Measurements from ENCODE around the gene CDC42EP4. TPM values are rescaled to one million over a fixed set of nuclear protein-coding genes. Genes with fewer than 3 reads are reported as not detected.

CDC42EP4 gene
- 10 to 100 TPM; 54.9 to 75.6 (median 69.6) TPM for total RNA-seq

GRCh38 chr17:73311781-73312641 is at the start of gene CDC42EP4:
CDC42EP4 (minus strand) TSS chr17:73312001; CDS start chr17:73286500, 25,501 bp downstream.
- Histone ChIP-seq H3K27ac (peak within 1 kb of the TSS; percentile 99 to 100 (median 100)), H3K27me3 (no peaks in the 10 kb centered on the region), H3K9me3 (no peaks in the 10 kb centered on the region), H3K4me3 (peak within 1 kb of the TSS; percentile 84 to 99 (median 96)), H3K4me1 (peaks cover 12 to 41% (median 38%) of the 10 kb centered on the region in 4 donors), H3K36me3 (no peaks in the 10 kb centered on the region)
- in situ Hi-C loops (cut with MboI; ENCODE audit: low pct_ligation_motif_present in 1 of 4, low pct_unique_long_range_greater_than_20kb in 1 of 4, low sequenced_read_pairs in 3 of 4) (no loop called here), intact Hi-C loops (cut with DNase I; ENCODE audit: low total_unique reads) (loop anchor here (1.0 kb wide), 1 partner anchor 31 kb away; no protein-coding TSS in a partner anchor)
- peak; percentile 97 for DNase-seq
- no peak for TF ChIP-seq CTCF (IDR thresholded peaks at IDR 0.05)
- peak; percentile 99 for TF ChIP-seq POLR2A (IDR thresholded peaks at IDR 0.05)
- TF ChIP-seq POLR2AphosphoS5 (IDR thresholded peaks at IDR 0.05), result peak; percentile 99
- TF ChIP-seq EP300 (IDR thresholded peaks at IDR 0.05; ENCODE audit: low read depth), result no peak
- 10% methylated on average over 29 of the region's 71 CpGs; no CpG with 5 or more reads in 1 of the 2 donors for WGBS, 2 donors (ENCODE audit: low coverage in 1 of 2)

- Histone ChIP-seq H3K4me3 (no peak overlapping the region), H3K27me3 (no peaks in the 10 kb centered on the region), H3K36me3 (no peaks in the 10 kb centered on the region), H3K9me3 (no peaks in the 10 kb centered on the region), H3K4me1 (peaks cover 0 to 22% (median 2%) of the 10 kb centered on the region in 4 donors), H3K27ac (no peak overlapping the region)
- 70 to 84% methylated on average over 2 to 29 of the region's 29 CpGs for WGBS, 2 donors (ENCODE audit: low coverage in 1 of 2)
- no peak for DNase-seq
- TF ChIP-seq EP300 (IDR thresholded peaks at IDR 0.05; ENCODE audit: low read depth), result no peak
- no peak for TF ChIP-seq CTCF (IDR thresholded peaks at IDR 0.05)
- TF ChIP-seq POLR2AphosphoS5 (IDR thresholded peaks at IDR 0.05), result no peak
- TF ChIP-seq POLR2A (IDR thresholded peaks at IDR 0.05), result no peak
- in situ Hi-C loops (cut with MboI; ENCODE audit: low pct_ligation_motif_present in 1 of 4, low pct_unique_long_range_greater_than_20kb in 1 of 4, low sequenced_read_pairs in 3 of 4) (loop anchor here in 3 of 4 donors (25.0 kb wide), 2 partner anchors 624 to 799 kb away; no protein-coding TSS in a partner anchor), intact Hi-C loops (cut with DNase I; ENCODE audit: low total_unique reads) (no loop called here)
Observed at GRCh38 chr17:73360961-73361761, 49.4 kb upstream of the CDC42EP4 start.

GRCh38 chr17:73359987-73360410 is 48.2 kb upstream of the CDC42EP4 start:
- Histone ChIP-seq H3K36me3 (no peaks in the 10 kb centered on the region), H3K9me3 (no peaks in the 10 kb centered on the region), H3K4me3 (no peak overlapping the region), H3K27me3 (no peaks in the 10 kb centered on the region), H3K4me1 (peaks cover 0 to 20% (median 2%) of the 10 kb centered on the region in 4 donors), H3K27ac (no peak overlapping the region)
- peak; percentile 77 for DNase-seq
- TF ChIP-seq POLR2AphosphoS5 (IDR thresholded peaks at IDR 0.05) (no peak), CTCF (IDR thresholded peaks at IDR 0.05) (peak in 2 of 5 experiments; percentile 27 to 39)
- WGBS, 2 donors (ENCODE audit: low coverage in 1 of 2), result 50% methylated on average over 7 of the region's 7 CpGs; no CpG with 5 or more reads in 1 of the 2 donors
- intact Hi-C loops (cut with DNase I; ENCODE audit: low total_unique reads), result no loop called here
- in situ Hi-C loops (cut with MboI; ENCODE audit: low pct_ligation_motif_present in 1 of 4, low pct_unique_long_range_greater_than_20kb in 1 of 4, low sequenced_read_pairs in 3 of 4), result loop anchor here in 3 of 4 donors (25.0 kb wide), 2 partner anchors 623 to 798 kb away; no protein-coding TSS in a partner anchor

GRCh38 chr17:73359352-73359751 is 47.6 kb upstream of the CDC42EP4 start:
- in situ Hi-C loops (cut with MboI; ENCODE audit: low pct_ligation_motif_present in 1 of 4, low pct_unique_long_range_greater_than_20kb in 1 of 4, low sequenced_read_pairs in 3 of 4) (loop anchor here in 3 of 4 donors (25.0 kb wide), 2 partner anchors 622 to 797 kb away; no protein-coding TSS in a partner anchor), intact Hi-C loops (cut with DNase I; ENCODE audit: low total_unique reads) (no loop called here)
- no peak overlapping the region for H3K27ac ChIP-seq
- TF ChIP-seq EP300 (IDR thresholded peaks at IDR 0.05; ENCODE audit: low read depth), result no peak
- DNase-seq, result no peak
- H3K9me3 ChIP-seq, result no peaks in the 10 kb centered on the region
- no peak overlapping the region for H3K4me3 ChIP-seq
- 78% methylated on average over 9 of the region's 10 CpGs; no CpG with 5 or more reads in 1 of the 2 donors for WGBS, 2 donors (ENCODE audit: low coverage in 1 of 2)
- H3K4me1 ChIP-seq, result peaks cover 0 to 20% (median 2%) of the 10 kb centered on the region in 4 donors
- no peaks in the 10 kb centered on the region for H3K36me3 ChIP-seq
- no peaks in the 10 kb centered on the region for H3K27me3 ChIP-seq
